Right renal cortex interstitium (tissue), 3 donors: ENCODE data around the gene TMTC4. TPM values are rescaled to one million over a fixed set of nuclear protein-coding genes. Genes with fewer than 3 reads are reported as not detected.
"Not testable (repeated sequence)": the region's sequence is repeated elsewhere in the genome, so short reads cannot be mapped to it uniquely, and the experiment has no call there.

Experiments used
- DNase-seq, 3 donors: peaks; one replicate each; pipeline ENCODE4 v3.0.0-alpha.2; 2013; ENCODE audit warnings: low read depth in 3 of 3, low spot score in 2 of 3
- polyA plus RNA-seq, 3 donors: library from polyadenylated mRNA; unstranded; fragments of 120-200 nt; gene quantifications; one replicate each; pipeline ENCODE4 v1.2.1, GENCODE V29; 2013; ENCODE audit not compliant: insufficient read length in 3 of 3

Gene TMTC4, protein sequence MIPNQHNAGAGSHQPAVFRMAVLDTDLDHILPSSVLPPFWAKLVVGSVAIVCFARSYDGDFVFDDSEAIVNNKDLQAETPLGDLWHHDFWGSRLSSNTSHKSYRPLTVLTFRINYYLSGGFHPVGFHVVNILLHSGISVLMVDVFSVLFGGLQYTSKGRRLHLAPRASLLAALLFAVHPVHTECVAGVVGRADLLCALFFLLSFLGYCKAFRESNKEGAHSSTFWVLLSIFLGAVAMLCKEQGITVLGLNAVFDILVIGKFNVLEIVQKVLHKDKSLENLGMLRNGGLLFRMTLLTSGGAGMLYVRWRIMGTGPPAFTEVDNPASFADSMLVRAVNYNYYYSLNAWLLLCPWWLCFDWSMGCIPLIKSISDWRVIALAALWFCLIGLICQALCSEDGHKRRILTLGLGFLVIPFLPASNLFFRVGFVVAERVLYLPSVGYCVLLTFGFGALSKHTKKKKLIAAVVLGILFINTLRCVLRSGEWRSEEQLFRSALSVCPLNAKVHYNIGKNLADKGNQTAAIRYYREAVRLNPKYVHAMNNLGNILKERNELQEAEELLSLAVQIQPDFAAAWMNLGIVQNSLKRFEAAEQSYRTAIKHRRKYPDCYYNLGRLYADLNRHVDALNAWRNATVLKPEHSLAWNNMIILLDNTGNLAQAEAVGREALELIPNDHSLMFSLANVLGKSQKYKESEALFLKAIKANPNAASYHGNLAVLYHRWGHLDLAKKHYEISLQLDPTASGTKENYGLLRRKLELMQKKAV
- polyA plus RNA-seq = 10 to 100 TPM; 36.2 to 38.1 (median 38.0) TPM

DNA sequence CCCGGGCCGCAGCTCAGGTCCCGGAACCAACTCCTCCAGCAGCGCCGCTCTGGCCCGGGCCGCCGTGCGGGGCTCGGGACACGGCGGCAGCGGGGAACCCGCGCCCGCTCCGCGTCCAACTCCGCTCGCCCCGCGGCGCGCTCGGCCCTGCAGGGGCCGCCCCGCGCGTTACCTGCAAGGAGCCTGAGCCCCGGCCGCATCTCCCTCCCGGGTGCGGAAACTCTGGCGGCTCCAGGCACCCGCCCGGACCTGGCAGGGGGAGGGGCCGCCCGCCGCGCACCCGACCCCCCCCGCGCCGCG, at the start of gene TMTC4:
Gene TMTC4 (minus strand): TSS at position 224 of the 300 bp plus-strand sequence. CDS start 4,433 bp downstream, outside the sequence.
- DNase-seq = no peak

DNA sequence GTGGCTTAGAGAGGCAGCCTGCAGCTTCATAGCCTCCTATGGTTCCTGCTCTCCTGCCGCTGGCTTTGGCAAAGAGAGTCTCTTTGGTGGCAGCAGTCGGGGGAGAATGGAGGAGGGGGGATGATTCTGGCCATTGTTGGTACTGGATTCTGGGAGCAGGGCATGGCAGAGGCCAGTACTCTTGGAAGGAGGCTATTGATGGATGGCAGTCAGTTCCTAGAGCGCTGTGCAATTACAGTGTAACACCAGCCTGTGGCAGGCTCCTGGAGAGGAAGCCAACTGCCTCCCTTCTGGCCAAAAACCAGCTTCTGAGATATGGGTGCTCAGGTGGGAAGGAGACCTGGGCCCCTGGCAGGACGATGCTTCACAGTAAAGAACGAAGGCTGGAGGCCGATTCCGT, 47.9 kb upstream of the TMTC4 start:
- DNase-seq = no peak

DNA sequence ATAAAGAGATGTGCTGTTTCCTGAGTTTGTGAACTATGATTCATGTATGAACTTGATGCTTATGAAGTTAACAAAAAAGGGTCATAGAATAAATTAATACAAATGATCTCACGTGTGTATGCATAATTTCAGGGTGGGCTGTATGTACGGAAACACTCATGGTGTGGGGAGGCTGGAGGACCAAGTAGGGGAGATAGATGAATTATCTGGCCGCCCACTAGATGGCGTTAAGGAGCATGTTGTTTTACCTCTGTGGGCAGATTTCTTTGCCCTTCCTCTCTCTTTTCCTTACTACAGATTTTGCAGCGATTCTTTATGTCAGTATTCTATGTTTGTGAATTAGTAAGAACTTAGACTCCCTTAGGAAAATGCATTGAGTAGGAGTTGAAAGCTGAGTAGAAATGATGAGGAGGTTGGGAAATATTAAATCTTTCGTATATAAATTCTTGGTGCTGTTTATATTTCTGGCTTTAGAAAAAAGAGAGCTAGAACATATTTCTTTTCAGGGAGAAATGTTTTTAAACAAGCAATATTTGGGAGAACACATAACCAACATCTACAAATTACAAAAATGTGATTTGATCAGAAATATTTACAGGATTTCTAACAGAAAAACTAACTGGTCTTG, 47.4 kb upstream of the TMTC4 start:
- peak in 1 of 3 donors; percentile 6 for DNase-seq

DNA sequence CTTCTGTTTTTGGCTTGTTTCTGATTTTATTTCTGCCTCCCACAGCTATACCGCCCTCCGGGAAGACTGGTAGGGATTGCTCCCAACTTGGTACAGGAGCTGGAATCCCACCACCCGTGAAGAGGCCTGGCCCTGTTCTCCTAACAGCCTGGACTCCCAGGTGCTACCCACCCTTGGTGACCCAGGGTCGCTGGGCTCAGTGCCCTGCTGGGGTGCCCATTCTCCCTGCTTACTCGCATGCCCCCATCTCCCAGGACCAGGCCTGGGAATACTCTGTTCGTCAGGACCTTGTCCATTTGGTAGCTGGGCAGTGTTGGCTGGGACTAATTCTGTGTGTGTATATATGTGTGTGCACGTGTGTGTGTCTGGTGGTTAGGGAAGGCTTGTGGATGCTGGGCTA, 41.0 kb upstream of the TMTC4 start:
- DNase-seq = no peak

DNA sequence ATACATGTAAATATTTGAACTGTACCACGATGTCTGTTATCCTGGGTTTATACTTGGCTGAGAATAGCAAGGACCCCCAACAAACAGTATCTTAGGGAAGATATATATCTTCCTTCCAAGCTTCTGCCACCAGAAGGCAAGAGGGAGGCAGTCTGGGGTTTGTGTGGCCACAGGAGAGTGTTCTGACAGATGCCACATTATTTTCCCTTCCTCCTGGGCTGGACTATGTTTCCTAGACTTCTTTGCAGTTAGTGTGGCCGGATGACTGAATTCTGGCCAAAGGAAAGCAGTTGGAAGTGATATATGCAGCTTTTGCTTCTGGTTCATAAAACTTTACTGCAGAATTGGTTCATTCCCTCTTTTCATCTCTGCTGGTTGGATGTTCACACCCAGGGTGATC, 39.9 kb upstream of the TMTC4 start:
- no peak for DNase-seq

DNA sequence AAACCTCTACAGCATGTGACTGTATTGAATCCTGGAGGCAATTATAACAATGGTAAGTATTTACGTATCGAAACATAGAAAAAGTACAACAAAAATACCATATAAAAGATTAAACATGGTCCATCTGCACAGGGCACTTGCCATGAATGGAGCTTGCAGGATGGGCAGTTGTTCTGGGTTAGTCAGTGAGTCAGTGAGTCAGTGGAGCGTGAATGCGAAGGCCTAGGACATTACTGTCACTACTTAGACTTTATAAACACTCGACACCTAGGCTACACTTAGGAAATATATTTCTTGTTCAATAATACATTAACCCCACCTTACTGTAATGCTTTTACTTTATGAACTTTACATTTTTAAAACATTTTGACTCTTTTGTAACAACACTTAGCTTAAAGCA, 35.6 kb upstream of the TMTC4 start:
- DNase-seq = no peak

DNA sequence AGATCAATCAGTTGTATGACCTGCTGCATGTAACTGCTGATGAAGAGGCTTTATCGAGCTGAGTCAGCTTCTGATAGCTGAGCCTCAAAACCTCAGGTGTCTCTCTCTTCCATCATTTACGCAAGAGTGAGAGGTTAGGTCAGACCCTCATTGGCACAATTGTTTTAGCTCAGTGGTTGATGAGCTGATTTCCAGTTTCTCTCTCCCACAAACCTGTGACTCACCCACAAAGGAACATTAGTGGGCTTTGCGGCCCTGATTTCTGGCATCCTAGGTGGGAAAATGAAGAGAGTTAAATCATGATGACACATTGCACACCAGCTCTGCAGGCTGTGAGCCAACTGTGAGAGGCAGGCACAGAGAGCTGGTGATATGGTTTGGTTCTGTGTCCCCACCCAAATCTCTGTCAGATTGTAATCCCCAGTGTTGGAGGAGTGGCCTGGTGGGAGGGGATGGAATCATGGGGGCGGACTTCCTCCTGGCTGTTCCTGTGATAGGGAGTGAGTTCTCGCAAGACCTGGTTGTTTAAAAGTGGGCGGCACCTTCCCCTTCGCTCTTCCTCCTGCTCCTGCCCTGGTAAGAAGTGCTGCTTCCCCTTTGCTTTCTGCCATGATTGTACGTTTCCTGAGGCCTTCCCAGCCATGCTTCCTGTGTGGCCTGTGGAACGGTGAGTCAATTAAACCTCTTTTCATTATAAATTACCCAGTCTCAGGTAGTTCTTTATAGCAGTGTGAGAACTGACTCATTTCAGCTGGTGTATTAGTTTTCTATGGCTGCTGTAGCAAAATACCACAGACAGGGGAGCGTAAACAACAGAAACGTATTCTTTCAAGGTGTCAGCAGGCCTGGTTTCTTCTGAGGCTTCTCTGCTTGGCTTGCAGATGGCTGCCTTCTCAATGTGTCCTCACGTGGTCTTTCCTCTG, 33.5 kb upstream of the TMTC4 start:
- no peak for DNase-seq

DNA sequence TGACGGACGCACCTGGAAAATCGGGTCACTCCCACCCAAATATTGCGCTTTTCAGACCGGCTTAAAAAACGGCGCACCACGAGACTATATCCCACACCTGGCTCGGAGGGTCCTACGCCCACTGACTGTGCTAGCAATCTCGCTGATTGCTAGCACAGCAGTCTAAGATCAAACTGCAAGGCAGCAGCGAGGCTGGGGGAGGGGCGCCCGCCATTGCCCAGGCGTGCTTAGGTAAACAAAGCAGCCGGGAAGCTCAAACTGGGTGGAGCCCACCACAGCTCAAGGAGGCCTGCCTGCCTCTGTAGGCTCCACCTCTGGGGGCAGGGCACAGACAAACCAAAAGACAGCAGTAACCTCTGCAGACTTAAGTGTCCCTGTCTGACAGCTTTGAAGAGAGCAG, 23.7 kb upstream of the TMTC4 start:
- DNase-seq = not testable (repeated sequence)

DNA sequence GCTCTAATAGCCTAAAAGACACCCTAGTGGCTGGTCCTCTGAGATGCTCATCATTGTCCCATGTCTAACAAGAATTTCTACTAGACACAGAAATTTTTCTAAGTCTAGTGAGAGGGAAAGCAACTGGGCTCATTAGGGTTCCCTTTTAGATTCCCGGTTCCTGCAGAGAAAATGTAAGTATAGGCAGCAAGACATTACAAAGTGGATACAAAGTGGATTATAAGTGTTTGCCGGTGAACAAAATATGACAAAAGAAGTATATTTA, 20.8 kb upstream of the TMTC4 start:
- DNase-seq = no peak

DNA sequence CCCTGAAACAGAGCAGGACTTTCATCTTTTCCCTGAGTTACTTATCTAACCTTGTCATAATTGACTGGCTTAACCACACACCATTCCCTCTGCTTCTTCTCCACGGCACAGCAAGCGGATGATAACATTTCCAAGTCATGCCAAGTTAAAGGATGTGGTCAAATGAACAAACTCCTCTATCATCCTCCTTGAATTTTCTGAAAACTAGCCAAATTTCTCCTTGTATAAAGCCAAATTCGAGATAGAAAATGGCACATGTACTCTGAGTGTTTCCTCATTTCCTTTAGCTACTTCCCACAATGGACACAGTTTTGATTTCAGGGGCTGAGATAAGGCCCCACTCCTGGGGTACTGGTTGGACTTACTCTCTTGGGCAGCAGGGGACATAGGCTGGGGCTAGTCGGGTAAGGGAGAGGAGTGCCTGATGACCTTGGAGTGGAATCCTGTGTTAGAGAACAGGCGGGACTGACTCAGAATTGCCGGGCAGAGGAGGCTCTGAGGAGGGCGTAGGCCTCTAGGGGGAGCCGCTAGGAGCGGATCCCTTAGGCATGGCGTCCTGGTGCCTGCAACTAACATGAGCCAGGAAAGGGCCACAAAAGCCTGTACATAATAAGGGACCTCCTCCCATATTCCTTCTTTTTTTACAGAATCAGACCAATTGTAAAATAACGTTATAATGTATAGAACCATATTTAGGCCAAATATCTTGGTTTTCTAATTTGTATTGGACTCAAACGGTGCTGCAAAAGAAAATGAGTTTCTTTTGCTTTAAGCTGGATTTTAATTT, 20.3 kb upstream of the TMTC4 start:
- no peak for DNase-seq

DNA sequence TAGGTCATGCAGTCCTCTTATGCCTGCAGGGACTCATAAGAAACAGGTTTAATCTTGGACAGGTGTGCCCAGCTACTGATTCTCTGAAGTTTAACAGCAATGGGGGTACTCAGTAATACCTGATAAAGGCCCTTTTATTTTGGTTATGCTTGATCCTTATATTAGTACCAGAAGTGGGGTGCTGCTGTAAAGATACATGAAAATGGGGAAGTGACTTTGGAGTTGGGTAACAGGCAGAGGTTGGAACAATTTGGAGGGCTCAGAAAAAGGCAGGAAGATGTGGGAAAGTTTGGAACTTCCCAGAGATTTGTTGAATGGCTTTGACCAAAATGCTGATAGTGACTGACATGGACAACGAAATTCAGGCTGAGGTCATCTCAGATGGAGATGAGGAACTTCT, 14.6 kb upstream of the TMTC4 start:
- no peak for DNase-seq

DNA sequence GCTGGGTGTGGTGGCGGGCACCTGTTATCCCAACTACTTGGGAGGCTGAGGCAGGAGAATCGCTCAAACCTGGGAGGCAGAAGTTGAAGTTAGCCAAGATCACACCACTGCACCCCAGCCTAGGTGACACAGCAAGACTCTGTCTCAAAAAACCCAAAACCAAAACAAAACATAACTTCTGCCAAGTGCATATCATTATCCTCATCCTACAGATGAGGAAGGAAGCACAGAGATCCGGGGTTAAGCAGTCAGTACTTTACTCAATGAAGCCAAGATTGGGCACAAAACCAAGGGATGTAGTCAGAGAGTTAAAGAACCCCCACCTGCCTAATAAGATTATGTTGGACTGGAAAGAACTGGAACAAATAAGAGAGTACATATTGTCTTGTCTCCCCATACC, 5.5 kb upstream of the TMTC4 start:
- no peak for DNase-seq

DNA sequence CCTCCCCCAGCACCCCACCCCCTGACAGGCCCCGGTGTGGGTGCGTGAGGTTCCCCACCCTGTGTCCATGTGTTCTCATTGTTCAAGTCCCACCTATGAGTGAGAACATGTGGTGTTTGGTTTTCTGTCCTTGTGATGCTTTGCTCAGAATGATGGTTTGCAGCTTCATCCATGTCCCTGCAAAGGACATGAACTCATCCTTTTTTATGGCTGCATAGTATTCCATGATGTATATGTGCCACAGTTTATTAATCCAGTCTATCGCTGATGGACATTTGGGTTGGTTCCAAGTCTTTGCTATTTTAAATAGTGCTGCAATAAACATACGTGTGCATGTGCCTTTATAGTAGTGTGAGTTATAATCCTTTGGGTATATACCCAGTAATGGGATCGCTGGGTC, 2.5 kb upstream of the TMTC4 start:
- DNase-seq = not testable (repeated sequence)

DNA sequence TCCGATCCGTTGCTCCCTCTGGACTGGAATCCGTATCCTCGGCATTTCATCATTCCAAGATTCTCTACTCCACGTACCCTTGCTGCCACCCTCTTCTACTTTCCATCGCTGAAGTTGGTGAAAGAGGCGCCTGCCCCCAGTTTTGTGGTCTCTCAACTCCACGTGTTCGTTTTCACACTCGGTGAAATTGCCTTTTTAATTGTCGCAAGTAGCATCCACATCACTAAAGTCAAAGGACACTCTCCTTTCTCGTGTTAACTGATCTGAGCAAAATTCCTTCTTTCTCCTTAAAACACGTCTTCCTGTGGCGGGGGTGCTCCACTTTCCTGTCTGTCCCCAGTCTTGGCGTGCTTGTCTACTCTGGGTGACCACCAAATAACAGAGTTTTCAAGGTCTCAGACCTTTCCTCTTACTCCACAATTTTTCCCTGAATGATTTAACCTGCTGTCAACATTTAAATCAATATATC, 1.1 kb upstream of the TMTC4 start:
- DNase-seq = no peak

DNA sequence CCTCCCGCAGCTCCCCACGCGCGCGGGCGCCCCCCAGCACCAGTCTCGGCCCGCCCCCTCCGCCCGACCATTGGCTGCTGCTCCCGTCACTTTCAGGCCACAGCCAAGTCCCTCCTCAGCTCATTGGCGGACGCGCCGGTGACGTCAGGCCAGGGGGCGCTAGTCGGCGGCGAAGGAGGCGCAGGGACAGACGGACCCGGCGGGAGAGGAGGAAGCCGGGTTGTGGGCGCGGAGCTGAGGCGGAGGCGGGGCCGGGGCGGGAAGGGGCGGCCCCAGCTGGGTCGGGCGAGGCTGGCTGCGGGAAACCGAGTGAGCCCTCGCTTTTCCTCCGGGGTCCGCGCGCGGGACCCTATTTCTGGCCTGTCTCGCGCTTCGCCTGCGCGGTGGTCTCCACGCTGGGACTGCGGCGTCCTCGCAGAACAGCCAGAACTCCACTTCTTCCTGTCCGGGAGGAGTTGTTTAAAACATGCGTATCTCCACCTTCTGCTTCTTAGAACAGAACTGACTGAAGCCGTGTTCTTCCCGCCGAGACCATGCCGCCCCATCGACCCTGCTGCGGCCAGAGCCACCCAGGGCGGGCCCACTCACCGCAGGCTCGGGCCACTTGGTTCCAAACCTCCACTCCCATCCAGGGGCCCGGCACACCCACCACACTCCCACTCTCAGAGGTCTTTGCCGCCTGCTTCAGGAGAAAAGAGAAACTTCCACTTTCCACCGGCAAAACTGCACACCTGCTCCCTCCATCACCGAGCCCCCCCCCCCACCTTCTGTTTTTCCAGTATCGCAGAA, 471 bp upstream of the TMTC4 start:
- DNase-seq = peak; percentile 83 to 95 (median 91)

DNA sequence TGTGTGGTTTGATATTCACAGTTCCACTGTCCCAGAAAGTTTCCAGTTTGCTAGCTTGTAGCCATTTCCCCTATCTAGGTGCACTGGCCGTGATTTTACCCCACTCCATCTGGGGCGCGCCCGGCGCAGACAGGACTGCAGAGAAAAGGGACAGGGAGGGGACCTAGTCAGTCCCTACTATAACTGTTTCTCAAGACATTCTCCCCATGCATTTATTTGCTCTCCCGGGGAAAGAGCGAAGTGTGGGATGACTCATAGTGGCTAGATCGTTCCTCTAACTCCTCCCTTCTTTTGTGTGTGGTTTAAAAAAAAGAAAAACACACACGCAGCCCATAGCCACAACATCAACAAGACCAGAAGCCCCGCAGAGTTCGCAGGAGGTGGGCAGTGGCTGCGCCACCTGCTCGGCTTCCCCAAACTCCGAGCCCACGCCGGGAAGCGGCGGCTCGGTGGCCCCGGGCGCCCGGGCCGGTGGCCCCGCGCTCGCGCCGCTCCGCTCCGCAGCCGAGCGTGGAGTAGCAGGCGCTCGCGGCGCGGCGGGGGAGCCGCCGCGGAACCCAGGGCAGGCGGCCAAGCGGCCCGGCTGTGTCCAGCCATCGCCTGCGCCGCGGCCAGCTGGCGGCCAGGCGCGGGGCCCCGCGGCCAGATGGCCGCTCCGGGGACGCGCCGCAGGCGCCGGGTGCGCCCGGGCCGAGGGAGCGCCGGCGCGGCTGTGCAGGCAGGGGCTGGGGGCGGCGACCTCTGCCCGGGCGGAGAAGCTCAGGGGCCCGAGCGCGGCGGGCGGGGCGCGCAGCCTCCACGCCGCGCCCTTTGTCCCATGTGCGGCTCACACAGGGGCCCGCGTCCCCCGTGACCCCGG, 653 bp downstream of the TMTC4 start:
- peak; percentile 31 to 56 (median 38) for DNase-seq

DNA sequence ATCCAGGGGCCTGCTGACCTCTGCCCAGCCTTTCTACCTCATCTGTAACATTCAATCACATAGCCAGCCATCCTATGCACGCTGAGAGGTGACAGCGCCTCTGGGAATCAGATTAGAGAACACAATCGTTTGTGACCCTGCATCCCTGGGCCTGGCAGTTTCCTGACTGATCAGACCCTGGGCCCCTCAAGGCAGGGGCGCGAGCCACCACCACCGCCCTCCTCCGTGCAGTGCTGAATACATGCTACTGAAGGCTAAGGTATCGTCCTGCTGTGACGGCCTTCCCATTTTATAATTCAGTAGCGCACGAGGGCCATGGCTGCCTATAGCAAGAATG, 1.3 kb downstream of the TMTC4 start:
- peak in 1 of 3 donors; percentile 27 for DNase-seq

DNA sequence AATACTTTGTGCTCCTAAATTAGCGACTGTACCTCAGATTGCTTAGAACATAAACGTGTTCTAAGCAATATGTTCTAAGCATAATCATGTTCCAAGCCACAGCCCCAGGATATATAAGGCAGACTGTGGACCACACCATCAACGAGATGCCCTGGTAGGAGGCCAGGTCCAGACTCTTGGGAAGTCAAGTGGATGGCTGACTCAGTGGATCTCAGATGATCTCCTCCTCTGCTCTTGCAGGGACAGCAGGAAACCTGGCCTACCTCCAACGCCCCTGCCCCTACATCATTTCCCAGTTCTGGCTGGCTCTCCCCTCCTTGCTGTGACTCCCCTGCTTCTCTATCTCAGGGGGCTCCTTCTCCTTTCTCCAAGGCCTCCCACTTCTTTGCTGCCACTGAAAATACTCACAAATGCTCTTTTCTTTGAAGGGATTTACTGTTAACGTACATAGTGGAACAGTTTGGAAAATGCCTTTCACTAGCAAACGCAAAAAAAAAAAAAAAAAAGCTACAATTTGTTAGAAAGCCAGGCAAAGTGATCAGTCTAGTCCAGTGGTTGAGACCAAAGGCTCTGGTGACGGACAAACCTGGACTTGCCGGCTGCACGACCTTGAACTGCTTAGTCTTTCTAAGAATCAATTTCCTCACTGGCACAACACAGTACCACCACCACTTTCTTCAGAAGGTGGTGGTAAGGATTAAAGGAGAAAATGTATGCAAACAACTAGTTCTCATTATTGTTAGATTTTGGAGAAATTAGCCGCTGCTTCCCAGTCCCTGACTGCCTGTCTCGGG, 3.0 kb downstream of the TMTC4 start:
- no peak for DNase-seq
